Stimulated activated CD8-positive, alpha-beta memory T cell treated with anti-CD3 and anti-CD28 coated beads, Interleukin-12 subunit alpha, Interleukin-12 subunit beta, amount 100 ng/mL, for 4 hours (primary cell): Measurements from ENCODE around the gene SMCO2.
A peak's percentile ranks its signal among the peaks of the same experiment; 100 is the strongest.

Source experiments
- DNase-seq: peaks from one replicate; pipeline ENCODE4 v3.0.0-alpha.2; 2020; ENCODE audit warnings: low read depth

Gene SMCO2

DNA sequence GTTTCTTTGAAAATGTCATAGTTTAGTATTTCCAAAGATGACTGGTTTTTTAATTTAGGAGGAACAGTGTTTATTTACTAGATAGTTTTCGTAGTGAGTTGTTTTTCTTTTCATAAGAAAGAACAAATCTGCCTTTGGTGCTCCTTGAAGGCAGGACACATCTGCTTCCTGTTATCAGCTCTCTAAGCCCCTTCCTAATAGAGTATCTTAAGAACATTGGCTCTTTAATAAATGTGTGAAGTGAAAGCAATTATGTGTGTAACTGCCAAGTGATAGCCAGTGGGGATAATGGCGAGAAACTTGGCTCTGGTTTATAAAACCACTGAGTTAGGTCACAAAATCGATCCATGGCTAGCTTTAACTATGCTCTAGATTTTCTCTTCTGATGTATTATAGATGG, 54.0 kb downstream of the SMCO2 start:
- DNase-seq = no peak

DNA sequence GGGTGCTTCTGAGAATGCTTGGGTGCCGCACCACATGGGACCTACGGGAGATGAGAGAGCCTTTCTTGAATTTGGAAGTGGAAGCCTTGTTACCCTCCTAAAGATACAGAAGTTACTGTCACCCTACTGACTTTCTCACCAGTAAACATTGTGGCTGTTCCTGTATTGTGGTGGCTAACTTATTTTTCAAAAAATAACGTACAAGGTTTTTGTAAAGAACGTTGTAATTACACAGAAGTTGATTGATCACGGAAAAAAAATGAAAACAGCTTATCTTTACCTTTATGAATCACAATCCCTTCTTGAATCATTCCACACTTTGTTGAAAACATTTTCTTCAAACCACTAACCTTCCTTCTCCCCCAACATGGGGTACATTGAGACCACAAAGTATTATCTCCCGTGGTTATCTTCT, 55.5 kb downstream of the SMCO2 start:
- DNase-seq = no peak

GRCh38 chr12:27504507-27504906, 58.0 kb downstream of the SMCO2 start:
- no peak for DNase-seq

- no peak for DNase-seq
Measured at GRCh38 chr12:27505109-27505508, 58.6 kb downstream of the SMCO2 start.

- no peak for DNase-seq
Measured at GRCh38 chr12:27505761-27506160, 59.2 kb downstream of the SMCO2 start.

GRCh38 chr12:27506645-27507189, 60.2 kb downstream of the SMCO2 start:
- no peak for DNase-seq

GRCh38 chr12:27508736-27509431, 62.3 kb downstream of the SMCO2 start:
- no peak for DNase-seq

- DNase-seq = no peak
Measured at GRCh38 chr12:27511031-27511722, 64.6 kb downstream of the SMCO2 start.

GRCh38 chr12:27511723-27512045, 65.1 kb downstream of the SMCO2 start:
- no peak for DNase-seq

- no peak for DNase-seq
Measured at GRCh38 chr12:27513155-27513824, 66.8 kb downstream of the SMCO2 start.

GRCh38 chr12:27515671-27516070, 69.1 kb downstream of the SMCO2 start:
- DNase-seq = no peak

- DNase-seq = no peak
Measured at GRCh38 chr12:27516625-27517024, 70.1 kb downstream of the SMCO2 start.

- DNase-seq = no peak
Measured at GRCh38 chr12:27517546-27517945, 71.0 kb downstream of the SMCO2 start.

DNA sequence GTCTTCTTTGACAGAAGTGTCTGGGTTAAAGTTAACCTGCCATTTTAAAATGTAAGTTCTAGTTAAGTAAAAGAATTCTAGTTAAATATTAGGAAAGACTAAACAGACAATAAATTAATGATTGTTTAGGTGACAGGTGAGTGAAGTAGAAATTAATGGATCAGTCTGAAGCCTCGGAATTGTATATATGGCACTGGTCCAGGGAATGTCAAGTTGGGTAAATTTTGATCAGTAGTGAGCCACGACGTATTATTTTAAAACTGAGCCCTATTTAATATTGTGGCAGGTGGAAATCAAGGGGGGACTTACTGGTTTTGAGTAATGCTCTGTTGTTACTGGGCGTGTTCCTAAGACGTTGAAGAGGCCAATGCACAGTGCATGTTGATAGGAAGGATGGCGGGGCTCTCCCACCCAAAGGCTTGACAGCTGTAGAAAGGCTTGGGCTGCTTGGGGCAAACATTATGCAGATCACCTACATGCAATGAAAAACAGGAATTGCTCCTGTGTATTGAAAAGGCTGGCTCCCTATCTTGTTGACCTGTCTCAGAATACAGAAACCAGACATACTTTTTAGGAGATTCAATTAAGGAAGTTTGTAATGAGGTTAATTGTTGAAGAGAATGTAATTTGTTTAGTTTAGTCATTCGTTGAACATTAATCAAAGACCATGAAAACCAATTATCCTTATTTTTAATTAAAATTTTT, 71.6 kb downstream of the SMCO2 start:
- DNase-seq = no peak

DNA sequence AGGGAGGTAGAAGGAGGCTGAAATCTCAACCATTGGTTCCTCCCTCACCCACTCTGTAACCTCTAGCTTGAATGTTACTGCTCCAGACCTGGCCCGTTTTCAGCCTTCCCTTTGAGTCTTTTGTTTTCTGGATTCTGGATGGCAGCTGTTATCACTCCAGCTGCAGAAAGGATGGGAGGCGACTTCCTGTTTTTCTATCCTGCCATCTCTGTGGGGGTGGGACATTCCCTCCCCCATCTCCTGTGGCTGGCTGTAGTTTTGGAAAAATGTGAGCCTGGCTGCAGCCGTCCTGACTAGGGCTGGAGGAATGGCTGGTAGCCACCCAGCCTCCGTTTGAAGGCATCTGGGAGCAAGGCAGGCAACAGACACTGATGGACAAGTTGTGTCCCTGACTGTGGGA, 74.5 kb downstream of the SMCO2 start:
- no peak for DNase-seq

- no peak for DNase-seq
Measured at GRCh38 chr12:27521981-27522380, 75.4 kb downstream of the SMCO2 start.

DNA sequence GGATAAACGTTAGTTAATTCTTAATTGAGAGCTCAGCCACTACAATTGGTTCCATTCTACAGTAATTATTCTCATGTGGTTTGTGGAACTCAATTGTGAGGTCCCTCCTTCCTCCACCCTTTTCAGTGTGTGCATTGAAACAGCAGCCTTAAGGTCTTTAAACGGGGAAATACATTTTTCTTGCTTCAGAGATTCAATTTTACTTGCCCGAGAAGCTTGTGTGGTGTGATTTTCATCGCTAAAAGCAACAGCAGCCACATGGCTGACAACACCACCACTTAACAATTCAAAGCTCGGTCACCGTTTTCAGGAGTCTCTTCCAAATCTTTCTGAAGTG, 76.7 kb downstream of the SMCO2 start:
- no peak for DNase-seq

GRCh38 chr12:27523642-27524493, 77.3 kb downstream of the SMCO2 start, which contains the start of gene PPFIBP1:
Gene PPFIBP1 (plus strand): TSS chr12:27524206. CDS start chr12:27633397, 109,191 bp downstream.
- DNase-seq = peak; percentile 96

DNA sequence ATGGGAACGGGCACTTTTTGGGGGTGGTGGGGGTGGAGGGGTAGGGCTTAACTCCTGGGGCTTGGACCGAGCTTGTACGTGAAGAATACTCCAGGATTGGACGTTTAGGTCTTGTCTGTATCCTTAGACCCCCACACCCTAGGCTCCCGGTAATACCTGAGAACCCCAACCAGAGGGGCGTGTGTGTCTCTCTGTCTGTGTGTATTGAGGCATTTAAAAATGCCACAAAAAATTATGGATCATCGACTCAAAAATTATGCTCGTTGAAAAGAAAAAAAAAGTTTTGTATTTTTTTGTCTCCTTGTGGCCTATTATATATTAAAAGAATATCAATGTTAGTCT, 77.9 kb downstream of the SMCO2 start:
- no peak for DNase-seq

GRCh38 chr12:27524839-27525753, 78.6 kb downstream of the SMCO2 start:
- no peak for DNase-seq

- no peak for DNase-seq
Measured at GRCh38 chr12:27527512-27527911, 81.0 kb downstream of the SMCO2 start.
